ENCODE measurements around the gene ARHGAP19.

Gene ARHGAP19

GRCh38 chr10:97176226-97176625 lies 116.2 kb downstream of the ARHGAP19 start:
- DNase-seq (ENCODE audit: low spot score): no peak
- no peak for TF ChIP-seq CTCF (IDR thresholded peaks at IDR 0.05)
- Histone ChIP-seq H3K4me3 (no peak overlapping the region), H3K27ac (no peak overlapping the region)

- H3K27ac ChIP-seq: no peak overlapping the region
- TF ChIP-seq CTCF (IDR thresholded peaks at IDR 0.05): no peak
- no peak for DNase-seq (ENCODE audit: low spot score)
- H3K4me3 ChIP-seq: no peak overlapping the region
These were observed 116.9 kb downstream of the ARHGAP19 start for GRCh38 chr10:97175586-97175985.

- H3K4me3 ChIP-seq: no peak overlapping the region
- no peak for TF ChIP-seq CTCF (IDR thresholded peaks at IDR 0.05)
- no peak for DNase-seq (ENCODE audit: low spot score)
- no peak overlapping the region for H3K27ac ChIP-seq
These were observed 117.5 kb downstream of the ARHGAP19 start for GRCh38 chr10:97174941-97175340.

- Histone ChIP-seq H3K4me3 (no peak overlapping the region), H3K27ac (no peak overlapping the region)
- no peak for DNase-seq (ENCODE audit: low spot score)
- no peak for TF ChIP-seq CTCF (IDR thresholded peaks at IDR 0.05)
These were observed 118.1 kb downstream of the ARHGAP19 start for GRCh38 chr10:97174276-97174775.

GRCh38 chr10:97173036-97173435 lies 119.4 kb downstream of the ARHGAP19 start:
- Histone ChIP-seq H3K27ac (no peak overlapping the region), H3K4me3 (no peak overlapping the region)
- no peak for TF ChIP-seq CTCF (IDR thresholded peaks at IDR 0.05)
- no peak for DNase-seq (ENCODE audit: low spot score)

Data from coronary artery (tissue), 2 donors.